Esophagus squamous epithelium (tissue), 4 donors: ENCODE results near the gene NOTUM.

Experiments used
- CTCF ChIP-seq, 6 experiments: fragments of 450-650 bp in 4 of 6; fragments of 200-600 bp in 2 of 6; sonication (generic) in 2 of 6; IDR thresholded peaks; one replicate each; pipeline ENCODE4 v1.5.1; 2016 to 2019; ENCODE audit warnings: antibody characterized with exemption in 6 of 6, mild to moderate bottlenecking in 4 of 6, moderate library complexity in 4 of 6
- POLR2A ChIP-seq, 4 donors: fragments of 450-650 bp; IDR thresholded peaks; one replicate each; pipeline ENCODE4 v1.6.1; 2017; ENCODE audit warnings: antibody characterized with exemption in 4 of 4, mild to moderate bottlenecking in 4 of 4, moderate library complexity in 3 of 4

DNA sequence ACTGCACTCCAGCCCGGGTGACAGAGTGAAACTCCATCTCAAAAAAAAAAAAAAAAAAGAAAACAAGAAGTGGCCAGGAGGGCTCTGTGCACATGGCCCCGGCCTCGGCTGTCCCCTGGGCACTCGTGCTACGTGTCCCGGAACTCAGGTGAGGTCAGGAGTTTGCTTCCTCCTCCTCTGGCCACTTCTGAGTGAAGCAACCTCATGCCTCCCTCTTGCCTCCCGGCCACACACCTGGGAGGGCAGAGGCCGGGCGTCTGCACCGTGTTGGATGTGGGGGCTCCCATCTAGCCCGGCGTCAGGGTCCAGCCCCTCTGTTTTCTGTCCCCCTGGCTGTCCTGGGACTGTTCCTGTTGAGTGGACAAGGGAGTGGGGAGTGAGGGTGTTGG lies 38.6 kb upstream of the NOTUM start:
- TF ChIP-seq CTCF (IDR thresholded peaks at IDR 0.05) (no peak), POLR2A (IDR thresholded peaks at IDR 0.05) (no peak)
